UCSD-AML1 (cell line): ENCODE data around the gene KDM2A.
"Not testable (repeated sequence)": the region's sequence is repeated elsewhere in the genome, so short reads cannot be mapped to it uniquely, and the experiment has no call there.

Source experiments
- DNase-seq: peaks from one replicate; lab custom pipeline; 2025; ENCODE audit not compliant: unreplicated experiment; lab: John Stamatoyannopoulos, UW

KDM2A gene

GRCh38 chr11:67167091-67167490 is 48.0 kb downstream of the KDM2A start:
- DNase-seq, result no peak

- DNase-seq, result no peak
Measured at GRCh38 chr11:67167719-67168118, 48.7 kb downstream of the KDM2A start.

- DNase-seq, result not testable (repeated sequence)
Measured at GRCh38 chr11:67168911-67169310, 49.8 kb downstream of the KDM2A start.

- no peak for DNase-seq
Measured at GRCh38 chr11:67174311-67174710, 55.2 kb downstream of the KDM2A start.

- no peak for DNase-seq
Measured at GRCh38 chr11:67177399-67178281, 58.6 kb downstream of the KDM2A start.

GRCh38 chr11:67178421-67178820 is 59.4 kb downstream of the KDM2A start:
- DNase-seq, result no peak

GRCh38 chr11:67178878-67179277 is 59.8 kb downstream of the KDM2A start:
- DNase-seq, result no peak

- no peak for DNase-seq
Measured at GRCh38 chr11:67179892-67180490, 60.9 kb downstream of the KDM2A start.

- no peak for DNase-seq
Measured at GRCh38 chr11:67194096-67194495, 75.0 kb downstream of the KDM2A start.

- DNase-seq, result no peak
Measured at GRCh38 chr11:67195971-67196456, 77.0 kb downstream of the KDM2A start.

- no peak for DNase-seq
Measured at GRCh38 chr11:67197606-67198005, 78.5 kb downstream of the KDM2A start.

GRCh38 chr11:67198781-67199180 is 79.7 kb downstream of the KDM2A start:
- DNase-seq, result not testable (repeated sequence)

- no peak for DNase-seq
Measured at GRCh38 chr11:67199751-67200150, 80.7 kb downstream of the KDM2A start.

GRCh38 chr11:67202028-67202427 is 83.0 kb downstream of the KDM2A start:
- no peak for DNase-seq

- no peak for DNase-seq
Measured at GRCh38 chr11:67204822-67205221, 85.8 kb downstream of the KDM2A start.

- not testable (repeated sequence) for DNase-seq
Measured at GRCh38 chr11:67209222-67209621, 90.2 kb downstream of the KDM2A start.

GRCh38 chr11:67211656-67212436 is 92.8 kb downstream of the KDM2A start:
- no peak for DNase-seq

GRCh38 chr11:67213178-67213621 is 94.1 kb downstream of the KDM2A start:
- DNase-seq, result no peak

- DNase-seq, result no peak
Measured at GRCh38 chr11:67227726-67228125, 108.7 kb downstream of the KDM2A start.

GRCh38 chr11:67230406-67230805 is 111.3 kb downstream of the KDM2A start:
- DNase-seq, result no peak

- no peak for DNase-seq
Measured at GRCh38 chr11:67230886-67231285, 111.8 kb downstream of the KDM2A start.
